Measurements from ENCODE around the gene CENPU. TPM values are rescaled to one million over a fixed set of nuclear protein-coding genes. Genes with fewer than 3 reads are reported as not detected.

CENPU gene
- polyA plus RNA-seq, 4 donors = 1.6 to 17.2 (median 6.9) TPM

- Histone ChIP-seq H3K36me3 (ENCODE audit: control insufficient read depth in 3 of 3, insufficient read depth in 2 of 3, low read depth in 1 of 3, low read length in 3 of 3) (peaks cover 2 to 14% (median 3%) of the 10 kb centered on the region in 3 donors), H3K4me1 (ENCODE audit: control insufficient read depth in 3 of 3, insufficient read depth in 2 of 3, low read depth in 1 of 3, low read length in 2 of 3) (peaks cover 4 to 18% (median 16%) of the 10 kb centered on the region in 3 donors), H3K4me3 (ENCODE audit: low read depth in 1 of 3, low read length in 3 of 3) (no peak overlapping the region), H3K27ac (ENCODE audit: low read depth in 1 of 3, low read length in 2 of 3) (peak overlapping the region in 1 of 3 donors; percentile 12), H3K9me3 (ENCODE audit: control insufficient read depth in 2 of 2, insufficient read depth in 1 of 2, low read depth in 1 of 2, low read length in 1 of 2) (no peaks in the 10 kb centered on the region), H3K27me3 (ENCODE audit: control insufficient read depth in 3 of 3, insufficient read depth in 3 of 3, low read length in 3 of 3) (no peaks in the 10 kb centered on the region)
- no peak for FAIRE-seq
- WGBS, 3 donors = 77 to 86% (median 83%) methylated on average over 9 of the region's 9 CpGs
- no peak for DNase-seq
Measured at GRCh38 chr4:184644553-184645307, 89.2 kb downstream of the CENPU start.

Other genes with a start within 250 kb of the CENPU start
- 10 to 100 TPM; 37.2 to 66.6 (median 57.8) TPM for gene CASP3, start 84.6 kb downstream of the CENPU start, polyA plus RNA-seq
- 10 to 100 TPM; 11.8 to 27.7 (median 18.7) TPM for gene PRIMPOL, start 84.4 kb downstream of the CENPU start, polyA plus RNA-seq
- 10 to 100 TPM in 3 of 4 donors, 1 to 10 TPM in 1; 9.9 to 85.0 (median 32.3) TPM for gene ACSL1, start 91.9 kb upstream of the CENPU start, polyA plus RNA-seq

Measured in small intestine (tissue), 7 donors.